OCI-LY7 (cell line): ENCODE results near the gene CDK6.

Experiments used
- EZH2phosphoT487 ChIP-seq: fragments of 200-600 bp; sonication (generic); IDR thresholded peaks from 2 replicates; pipeline ENCODE4 v1.6.1; 2018; ENCODE audit warnings: low read depth, borderline replicate concordance, mild to moderate bottlenecking, mixed run types, antibody characterized with exemption, low read length, moderate library complexity, mixed read lengths
- TF ChIP-seq, protein P1 (sequence below): fragments of 200-600 bp; sonication (generic); conservative IDR thresholded peaks from 2 replicates; pipeline ENCODE4 v1.5.1; 2014; ENCODE audit warnings: mild to moderate bottlenecking, antibody characterized with exemption, low read length, moderate library complexity, mixed read lengths

DNA sequence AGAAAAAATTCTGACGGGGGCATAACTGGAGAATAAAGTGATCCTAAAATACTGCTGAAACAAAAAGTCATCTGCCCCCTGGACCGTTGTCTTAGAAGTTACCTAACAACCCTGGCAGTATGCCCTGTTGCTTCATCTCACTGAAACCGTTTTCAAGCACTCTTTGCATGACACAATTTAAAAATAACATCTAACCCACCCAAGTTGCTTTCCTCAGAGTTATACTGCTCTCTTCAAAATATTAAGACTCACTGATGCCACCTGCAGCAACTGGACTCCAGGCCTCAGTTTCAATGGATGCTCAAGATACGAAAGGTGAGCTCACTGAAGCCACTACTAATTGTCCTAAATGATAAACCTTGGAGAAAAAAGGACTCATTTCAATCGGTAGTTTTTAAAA, 57.4 kb downstream of the CDK6 start:
- TF ChIP-seq, protein P1, sequence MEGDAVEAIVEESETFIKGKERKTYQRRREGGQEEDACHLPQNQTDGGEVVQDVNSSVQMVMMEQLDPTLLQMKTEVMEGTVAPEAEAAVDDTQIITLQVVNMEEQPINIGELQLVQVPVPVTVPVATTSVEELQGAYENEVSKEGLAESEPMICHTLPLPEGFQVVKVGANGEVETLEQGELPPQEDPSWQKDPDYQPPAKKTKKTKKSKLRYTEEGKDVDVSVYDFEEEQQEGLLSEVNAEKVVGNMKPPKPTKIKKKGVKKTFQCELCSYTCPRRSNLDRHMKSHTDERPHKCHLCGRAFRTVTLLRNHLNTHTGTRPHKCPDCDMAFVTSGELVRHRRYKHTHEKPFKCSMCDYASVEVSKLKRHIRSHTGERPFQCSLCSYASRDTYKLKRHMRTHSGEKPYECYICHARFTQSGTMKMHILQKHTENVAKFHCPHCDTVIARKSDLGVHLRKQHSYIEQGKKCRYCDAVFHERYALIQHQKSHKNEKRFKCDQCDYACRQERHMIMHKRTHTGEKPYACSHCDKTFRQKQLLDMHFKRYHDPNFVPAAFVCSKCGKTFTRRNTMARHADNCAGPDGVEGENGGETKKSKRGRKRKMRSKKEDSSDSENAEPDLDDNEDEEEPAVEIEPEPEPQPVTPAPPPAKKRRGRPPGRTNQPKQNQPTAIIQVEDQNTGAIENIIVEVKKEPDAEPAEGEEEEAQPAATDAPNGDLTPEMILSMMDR, result peak; percentile 41; the same call in 1 of the 2 replicates
- no peak for TF ChIP-seq EZH2phosphoT487
